Mesodermal cell (in vitro differentiated cells): ENCODE data around the gene MIOX. TPM values are rescaled to one million over a fixed set of nuclear protein-coding genes. Genes with fewer than 3 reads are reported as not detected.

Experiments used
- H3K27ac ChIP-seq: 2 replicates; pipeline ENCODE4 v1.7.0; 2013; ENCODE audit warnings: mild to moderate bottlenecking, low read depth, low read length, moderate library complexity; ENCODE audit not compliant: severe bottlenecking
- H3K36me3 ChIP-seq: 2 replicates; pipeline ENCODE4 v1.7.1; 2013; ENCODE audit warnings: mild to moderate bottlenecking, low read length, moderate library complexity; ENCODE audit not compliant: control insufficient read depth, insufficient read depth
- H3K4me1 ChIP-seq: one replicate; pipeline ENCODE4 v1.7.1; 2013; ENCODE audit warnings: mild to moderate bottlenecking, low read length; ENCODE audit not compliant: insufficient read depth, control insufficient read depth, poor library complexity, severe bottlenecking
- H3K4me3 ChIP-seq: 2 replicates; pipeline ENCODE4 v1.7.0; 2013; ENCODE audit warnings: low read length, control low read depth, mild to moderate bottlenecking; ENCODE audit not compliant: insufficient read depth, poor library complexity, severe bottlenecking; ENCODE audit errors: extremely low read depth
- H3K9me3 ChIP-seq: 2 replicates; pipeline ENCODE4 v1.7.1; 2013; ENCODE audit warnings: mild to moderate bottlenecking, low read length, moderate library complexity; ENCODE audit not compliant: control insufficient read depth
- WGBS, 2 experiments: methylation state at CpG; one replicate each; pipeline ENCODE4 v1.1.5; 2013; ENCODE audit warnings: missing lambda C conversion rate in 2 of 2; ENCODE audit not compliant: insufficient coverage in 2 of 2; 5-methylcytosine and 5-hydroxymethylcytosine counted together
- polyA plus RNA-seq, 2 experiments: library from polyadenylated mRNA; stranded (reverse); fragments of 50-300 nt; gene quantifications; one replicate each; pipeline ENCODE4 v1.2.3, GENCODE V29; 2013

Gene MIOX
- polyA plus RNA-seq (2013, experiment 1 of 2) = 0.37 TPM
- polyA plus RNA-seq (2013, experiment 2 of 2) = 0.40 TPM

- Histone ChIP-seq H3K4me1 (peaks cover 9% of the 10 kb centered on the region), H3K4me3 (no peak within 1 kb of the TSS), H3K27ac (no peak within 1 kb of the TSS), H3K36me3 (no peaks in the 10 kb centered on the region), H3K9me3 (no peaks in the 10 kb centered on the region)
- 81 to 83% methylated on average over 14 to 21 of the region's 23 CpGs for WGBS, 2 experiments
Measured at GRCh38 chr22:50486561-50487289, at the start of gene MIOX. Gene MIOX, plus strand, starts transcription at chr22:50486859. Its CDS starts 39 bp downstream, at chr22:50486898.

- Histone ChIP-seq H3K9me3 (no peaks in the 10 kb centered on the region), H3K4me3 (no peak overlapping the region), H3K36me3 (peaks cover 63% of the 10 kb centered on the region), H3K27ac (no peak overlapping the region), H3K4me1 (no peaks in the 10 kb centered on the region)
- 93% methylated on average over 34 to 36 of the region's 36 CpGs for WGBS, 2 experiments
Measured at GRCh38 chr22:50437511-50438304, 49.0 kb upstream of the MIOX start.

GRCh38 chr22:50438305-50439275 is 48.1 kb upstream of the MIOX start:
- H3K36me3 ChIP-seq = peaks cover 67% of the 10 kb centered on the region
- WGBS, 2 experiments = 93 to 94% methylated on average over 26 to 32 of the region's 34 CpGs
- H3K9me3 ChIP-seq = no peaks in the 10 kb centered on the region
- H3K27ac ChIP-seq = no peak overlapping the region
- H3K4me3 ChIP-seq = no peak overlapping the region
- H3K4me1 ChIP-seq = no peaks in the 10 kb centered on the region

GRCh38 chr22:50439314-50439870 is 47.3 kb upstream of the MIOX start:
- H3K36me3 ChIP-seq = peaks cover 73% of the 10 kb centered on the region
- 93 to 95% methylated on average over 17 of the region's 17 CpGs for WGBS, 2 experiments
- H3K9me3 ChIP-seq = no peaks in the 10 kb centered on the region
- no peak overlapping the region for H3K27ac ChIP-seq
- no peaks in the 10 kb centered on the region for H3K4me1 ChIP-seq
- H3K4me3 ChIP-seq = no peak overlapping the region

- Histone ChIP-seq H3K27ac (no peak overlapping the region), H3K4me1 (peaks cover 3% of the 10 kb centered on the region), H3K36me3 (peaks cover 77% of the 10 kb centered on the region), H3K9me3 (no peaks in the 10 kb centered on the region), H3K4me3 (no peak overlapping the region)
- WGBS, 2 experiments = 91 to 94% methylated on average over 7 to 9 of the region's 10 CpGs
Measured at GRCh38 chr22:50439871-50440331, 46.8 kb upstream of the MIOX start.

GRCh38 chr22:50440544-50441249 is 46.0 kb upstream of the MIOX start:
- Histone ChIP-seq H3K36me3 (peaks cover 80% of the 10 kb centered on the region), H3K27ac (no peak overlapping the region), H3K9me3 (no peaks in the 10 kb centered on the region), H3K4me3 (no peak overlapping the region), H3K4me1 (peaks cover 7% of the 10 kb centered on the region)
- WGBS, 2 experiments = 94 to 97% methylated on average over 14 to 17 of the region's 26 CpGs

GRCh38 chr22:50441428-50441993 is 45.1 kb upstream of the MIOX start:
- WGBS, 2 experiments = 93 to 94% methylated on average over 16 to 17 of the region's 17 CpGs
- Histone ChIP-seq H3K4me3 (no peak overlapping the region), H3K9me3 (no peaks in the 10 kb centered on the region), H3K4me1 (peaks cover 7% of the 10 kb centered on the region), H3K27ac (no peak overlapping the region), H3K36me3 (peaks cover 76% of the 10 kb centered on the region)

- Histone ChIP-seq H3K36me3 (peaks cover 76% of the 10 kb centered on the region), H3K9me3 (no peaks in the 10 kb centered on the region), H3K27ac (no peak overlapping the region), H3K4me3 (no peak overlapping the region), H3K4me1 (peaks cover 7% of the 10 kb centered on the region)
- WGBS, 2 experiments = 96 to 100% methylated on average over 3 to 13 of the region's 15 CpGs
Measured at GRCh38 chr22:50443197-50443596, 43.5 kb upstream of the MIOX start.

GRCh38 chr22:50443801-50444625 is 42.6 kb upstream of the MIOX start:
- WGBS, 2 experiments = 98% methylated on average over 8 to 18 of the region's 28 CpGs

More at GRCh38 chr22:50443801-50444625, 42.6 kb upstream of the MIOX start:
- Histone ChIP-seq H3K27ac (no peak overlapping the region), H3K9me3 (no peaks in the 10 kb centered on the region), H3K4me1 (peaks cover 7% of the 10 kb centered on the region), H3K4me3 (no peak overlapping the region), H3K36me3 (peaks cover 76% of the 10 kb centered on the region)
